ENCODE measurements around the gene ZSCAN9.

Gene ZSCAN9

GRCh38 chr6:28264834-28265401 lies 39.8 kb downstream of the ZSCAN9 start:
- Histone ChIP-seq H3K27ac (no peak overlapping the region), H3K36me3 (ENCODE audit: insufficient read depth) (no peaks in the 10 kb centered on the region), H3K4me1 (ENCODE audit: low read depth, poor library complexity, severe bottlenecking) (peaks cover 17% of the 10 kb centered on the region), H3K4me2 (no peak overlapping the region), H3K9ac (no peak overlapping the region), H3K27me3 (ENCODE audit: insufficient read depth, low read depth) (no peaks in the 10 kb centered on the region), H3K79me2 (ENCODE audit: insufficient read depth, low read depth) (no peaks in the 10 kb centered on the region), H2AFZ (ENCODE audit: low read depth) (no peak overlapping the region), H4K20me1 (ENCODE audit: insufficient read depth) (no peaks in the 10 kb centered on the region), H3K4me3 (IDR thresholded peaks at IDR 0.05; ENCODE audit: insufficient read depth, low read depth, low read length) (no peak overlapping the region)
- TF ChIP-seq, protein P1, sequence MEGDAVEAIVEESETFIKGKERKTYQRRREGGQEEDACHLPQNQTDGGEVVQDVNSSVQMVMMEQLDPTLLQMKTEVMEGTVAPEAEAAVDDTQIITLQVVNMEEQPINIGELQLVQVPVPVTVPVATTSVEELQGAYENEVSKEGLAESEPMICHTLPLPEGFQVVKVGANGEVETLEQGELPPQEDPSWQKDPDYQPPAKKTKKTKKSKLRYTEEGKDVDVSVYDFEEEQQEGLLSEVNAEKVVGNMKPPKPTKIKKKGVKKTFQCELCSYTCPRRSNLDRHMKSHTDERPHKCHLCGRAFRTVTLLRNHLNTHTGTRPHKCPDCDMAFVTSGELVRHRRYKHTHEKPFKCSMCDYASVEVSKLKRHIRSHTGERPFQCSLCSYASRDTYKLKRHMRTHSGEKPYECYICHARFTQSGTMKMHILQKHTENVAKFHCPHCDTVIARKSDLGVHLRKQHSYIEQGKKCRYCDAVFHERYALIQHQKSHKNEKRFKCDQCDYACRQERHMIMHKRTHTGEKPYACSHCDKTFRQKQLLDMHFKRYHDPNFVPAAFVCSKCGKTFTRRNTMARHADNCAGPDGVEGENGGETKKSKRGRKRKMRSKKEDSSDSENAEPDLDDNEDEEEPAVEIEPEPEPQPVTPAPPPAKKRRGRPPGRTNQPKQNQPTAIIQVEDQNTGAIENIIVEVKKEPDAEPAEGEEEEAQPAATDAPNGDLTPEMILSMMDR (conservative IDR thresholded peaks at IDR 0.05; ENCODE audit: low read depth, low read length), result no peak

- no peaks in the 10 kb centered on the region for H3K27me3 ChIP-seq (ENCODE audit: insufficient read depth, low read depth)
- H4K20me1 ChIP-seq (ENCODE audit: insufficient read depth), result no peaks in the 10 kb centered on the region
- peaks cover 17% of the 10 kb centered on the region for H3K4me1 ChIP-seq (ENCODE audit: low read depth, poor library complexity, severe bottlenecking)
- peak overlapping the region; percentile 64; the same call in 1 of the 2 replicates for H3K27ac ChIP-seq
- H3K79me2 ChIP-seq (ENCODE audit: insufficient read depth, low read depth), result no peaks in the 10 kb centered on the region
- peak overlapping the region; percentile 76 for H3K4me2 ChIP-seq
- H3K9ac ChIP-seq, result peak overlapping the region; percentile 69; the same call in 1 of the 2 replicates
- H2AFZ ChIP-seq (ENCODE audit: low read depth), result peak overlapping the region; percentile 92
- H3K4me3 ChIP-seq (IDR thresholded peaks at IDR 0.05; ENCODE audit: insufficient read depth, low read depth, low read length), result peak overlapping the region; percentile 41
- TF ChIP-seq, protein P1 (conservative IDR thresholded peaks at IDR 0.05; ENCODE audit: low read depth, low read length), result no peak
- no peaks in the 10 kb centered on the region for H3K36me3 ChIP-seq (ENCODE audit: insufficient read depth)
These were observed 41.5 kb downstream of the ZSCAN9 start for GRCh38 chr6:28266563-28266961.

DNA sequence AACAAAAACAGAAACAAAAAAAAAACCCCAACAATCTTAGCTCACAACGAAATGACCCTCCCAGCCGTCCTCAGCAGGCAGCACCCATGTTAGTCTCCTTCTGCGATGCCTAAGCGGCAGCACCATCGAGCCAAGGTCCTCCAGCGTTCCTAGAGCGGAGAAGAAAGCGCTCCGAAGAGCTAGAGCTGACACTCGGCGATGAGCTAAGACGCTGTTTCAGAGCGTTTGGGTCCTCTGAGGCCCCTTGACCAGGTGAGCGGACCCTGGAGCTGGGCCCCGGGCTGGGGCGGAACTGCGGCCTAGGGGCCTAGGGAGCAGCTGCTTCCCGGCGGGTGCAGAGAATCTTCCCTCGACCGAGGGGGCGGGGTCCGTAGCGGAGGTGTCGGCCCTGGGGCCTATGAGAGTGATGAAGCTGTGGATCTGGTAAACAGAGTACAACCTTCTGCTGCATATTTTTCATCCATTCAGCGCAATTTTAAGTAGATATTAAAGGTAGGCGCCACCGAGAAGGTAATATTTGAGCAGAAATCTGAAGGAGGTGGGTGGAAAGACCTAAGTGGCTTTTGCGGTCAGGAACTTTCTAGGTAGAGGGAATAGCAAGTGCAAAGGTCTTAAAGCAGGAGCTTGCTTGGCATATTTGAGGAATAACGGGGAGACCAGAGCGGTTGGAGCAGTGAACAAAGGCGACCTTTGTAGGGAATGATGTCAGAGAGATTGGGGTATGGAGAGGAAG lies 42.1 kb downstream of the ZSCAN9 start, which contains the start of gene ZSCAN26:
ZSCAN26 (plus strand) TSS at position 182 of the 733 bp plus-strand sequence. CDS start 4,777 bp downstream, outside the sequence.
- H3K27ac ChIP-seq, result peak within 1 kb of the TSS; percentile 64
- H2AFZ ChIP-seq (ENCODE audit: low read depth), result peak within 1 kb of the TSS; percentile 92
- no peaks in the 10 kb centered on the region for H3K36me3 ChIP-seq (ENCODE audit: insufficient read depth)
- H3K4me3 ChIP-seq (IDR thresholded peaks at IDR 0.05; ENCODE audit: insufficient read depth, low read depth, low read length), result peak within 1 kb of the TSS; percentile 41
- TF ChIP-seq, protein P1 (conservative IDR thresholded peaks at IDR 0.05; ENCODE audit: low read depth, low read length), result no peak
- no peaks in the 10 kb centered on the region for H3K27me3 ChIP-seq (ENCODE audit: insufficient read depth, low read depth)
- H3K9ac ChIP-seq, result peak within 1 kb of the TSS; percentile 69
- no peaks in the 10 kb centered on the region for H3K79me2 ChIP-seq (ENCODE audit: insufficient read depth, low read depth)
- peak within 1 kb of the TSS; percentile 76 for H3K4me2 ChIP-seq
- H4K20me1 ChIP-seq (ENCODE audit: insufficient read depth), result no peaks in the 10 kb centered on the region
- H3K4me1 ChIP-seq (ENCODE audit: low read depth, poor library complexity, severe bottlenecking), result peaks cover 17% of the 10 kb centered on the region

DNA sequence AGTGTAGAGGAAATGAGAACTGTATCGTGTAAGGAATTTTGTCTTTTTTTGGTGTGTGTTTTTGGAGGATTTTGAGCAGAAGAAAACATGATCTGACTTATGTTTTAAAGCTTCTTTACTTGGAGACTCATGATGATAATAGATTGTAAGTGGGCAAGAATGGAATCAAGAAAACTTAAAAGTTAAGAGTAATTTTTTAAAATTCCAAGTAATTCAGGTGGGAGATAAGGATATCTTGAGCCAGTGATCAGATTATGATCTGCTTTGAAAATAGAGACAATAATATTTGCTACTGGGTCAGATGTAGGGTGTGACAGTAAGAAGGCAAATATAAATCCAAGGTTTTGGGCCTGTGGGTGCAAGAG lies 42.6 kb downstream of the ZSCAN9 start:
- H3K4me3 ChIP-seq (IDR thresholded peaks at IDR 0.05; ENCODE audit: insufficient read depth, low read depth, low read length), result peak overlapping the region; percentile 30
- H3K27ac ChIP-seq, result peak overlapping the region; percentile 64; the same call in 1 of the 2 replicates
- TF ChIP-seq, protein P1 (conservative IDR thresholded peaks at IDR 0.05; ENCODE audit: low read depth, low read length), result no peak
- H2AFZ ChIP-seq (ENCODE audit: low read depth), result peak overlapping the region; percentile 92
- H3K27me3 ChIP-seq (ENCODE audit: insufficient read depth, low read depth), result no peaks in the 10 kb centered on the region
- H4K20me1 ChIP-seq (ENCODE audit: insufficient read depth), result no peaks in the 10 kb centered on the region
- H3K4me1 ChIP-seq (ENCODE audit: low read depth, poor library complexity, severe bottlenecking), result peaks cover 17% of the 10 kb centered on the region
- no peaks in the 10 kb centered on the region for H3K36me3 ChIP-seq (ENCODE audit: insufficient read depth)
- H3K9ac ChIP-seq, result peak overlapping the region; percentile 69; the same call in 1 of the 2 replicates
- peak overlapping the region; percentile 76 for H3K4me2 ChIP-seq
- H3K79me2 ChIP-seq (ENCODE audit: insufficient read depth, low read depth), result no peaks in the 10 kb centered on the region

All from KMS-11 (cell line).